Right lung (tissue), 5 donors: ENCODE results near the gene GSTK1. TPM values are rescaled to one million over a fixed set of nuclear protein-coding genes. Genes with fewer than 3 reads are reported as not detected.
"Not testable (repeated sequence)": the region's sequence is repeated elsewhere in the genome, so short reads cannot be mapped to it uniquely, and the experiment has no call there.

Source experiments
- DNase-seq, 2 donors: peaks; one replicate each; pipeline ENCODE4 v3.0.0-alpha.2; 2013
- polyA plus RNA-seq, 5 donors: library from polyadenylated mRNA; unstranded; fragments of 120-200 nt; gene quantifications; one replicate each; pipeline versions ENCODE4 v1.2.1 to v1.2.3, GENCODE V29; 2013; ENCODE audit warnings: inconsistent platforms in 1 of 5, low replicate concordance in 1 of 5; ENCODE audit not compliant: insufficient read length in 5 of 5, insufficient read depth in 1 of 5

Gene GSTK1
- polyA plus RNA-seq, 5 donors, result 105 to 130 (median 124) TPM

DNA sequence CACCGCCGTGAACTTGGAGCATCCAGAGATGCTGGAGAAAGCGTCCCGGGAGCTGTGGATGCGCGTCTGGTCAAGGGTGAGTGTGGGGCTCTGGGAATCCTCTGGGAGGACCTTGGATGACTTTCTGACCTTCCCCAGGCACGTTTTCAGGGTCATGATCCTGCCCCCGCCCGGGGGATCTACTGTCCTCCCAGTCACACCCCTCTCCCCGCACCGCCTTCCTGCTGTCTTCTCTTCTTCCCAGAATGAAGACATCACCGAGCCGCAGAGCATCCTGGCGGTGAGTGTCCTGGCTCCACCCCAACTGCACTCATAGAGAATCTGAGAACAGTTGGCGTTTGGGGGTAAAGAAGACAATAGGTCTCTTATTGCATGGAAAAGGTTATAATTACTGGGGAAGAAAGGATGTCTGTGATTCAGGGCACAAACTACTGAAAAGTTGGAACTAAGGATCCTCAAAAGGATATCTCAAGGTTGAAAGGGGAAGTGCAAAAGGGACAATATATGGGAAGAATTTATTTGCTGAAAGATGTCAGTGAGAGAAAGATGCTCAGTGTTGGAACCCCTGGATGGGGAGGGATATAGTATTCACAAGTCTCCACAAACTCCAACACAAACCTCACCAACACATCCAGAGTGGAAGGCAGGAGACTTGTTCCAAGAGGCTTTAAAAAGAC lies 1.9 kb downstream of the GSTK1 start:
- no peak for DNase-seq

DNA sequence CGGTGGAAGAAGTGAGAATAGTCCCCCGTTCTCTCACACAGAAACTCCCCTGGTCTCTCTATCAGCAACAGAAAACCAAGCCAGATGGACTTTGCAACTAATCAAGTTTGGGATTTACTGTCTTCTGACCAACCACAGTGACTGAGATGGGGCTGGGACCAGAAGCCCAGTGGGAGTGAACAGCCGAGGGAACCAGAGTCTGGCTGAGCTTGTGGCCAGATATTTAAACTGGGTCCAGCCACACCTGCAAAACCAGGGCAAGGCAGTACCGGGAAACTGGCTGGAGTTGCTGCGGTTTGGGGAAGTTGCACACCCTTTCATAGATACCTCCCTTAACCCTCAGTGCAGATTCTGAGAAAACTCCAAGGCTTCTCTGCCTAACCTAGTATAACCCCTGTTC lies 6.0 kb downstream of the GSTK1 start:
- DNase-seq, result no peak

DNA sequence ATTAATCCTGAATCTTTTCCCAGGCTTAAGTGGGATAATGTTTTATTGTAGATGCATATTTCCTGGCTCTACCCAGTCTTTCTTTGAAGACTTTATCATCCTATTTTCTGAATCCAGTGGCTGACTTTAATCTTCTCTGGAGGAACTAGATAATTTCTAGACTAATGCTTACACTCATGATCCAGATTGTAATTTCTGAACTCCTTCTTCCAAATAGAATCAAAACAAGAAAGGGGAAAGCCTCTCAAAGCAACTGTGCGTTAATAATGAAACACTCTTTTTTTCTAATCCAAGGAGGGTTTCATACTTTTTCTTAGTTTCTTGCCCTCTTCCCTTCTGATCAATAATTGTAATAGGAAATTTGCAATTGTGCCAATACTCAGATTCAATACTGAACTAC lies 8.0 kb downstream of the GSTK1 start:
- no peak for DNase-seq

DNA sequence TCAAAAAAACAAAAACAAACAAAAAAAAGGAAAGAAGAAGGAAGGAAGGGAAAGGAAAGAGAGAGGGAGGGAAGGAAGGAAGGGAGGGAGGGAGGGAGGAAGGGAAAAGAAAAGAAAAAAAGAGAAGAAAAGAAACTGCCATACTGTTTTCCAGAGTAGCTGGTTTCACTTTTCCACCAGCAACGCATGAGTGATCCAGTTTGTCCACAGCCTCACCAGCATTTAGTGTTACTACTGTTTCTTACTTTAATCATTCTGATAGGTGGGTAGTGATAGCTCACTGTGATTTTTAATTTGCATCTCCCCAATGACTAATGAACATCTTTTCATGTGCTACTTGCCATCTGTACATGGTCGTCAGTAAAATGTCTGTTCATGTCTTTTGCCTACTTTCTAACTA lies 9.6 kb downstream of the GSTK1 start:
- DNase-seq, result no peak

DNA sequence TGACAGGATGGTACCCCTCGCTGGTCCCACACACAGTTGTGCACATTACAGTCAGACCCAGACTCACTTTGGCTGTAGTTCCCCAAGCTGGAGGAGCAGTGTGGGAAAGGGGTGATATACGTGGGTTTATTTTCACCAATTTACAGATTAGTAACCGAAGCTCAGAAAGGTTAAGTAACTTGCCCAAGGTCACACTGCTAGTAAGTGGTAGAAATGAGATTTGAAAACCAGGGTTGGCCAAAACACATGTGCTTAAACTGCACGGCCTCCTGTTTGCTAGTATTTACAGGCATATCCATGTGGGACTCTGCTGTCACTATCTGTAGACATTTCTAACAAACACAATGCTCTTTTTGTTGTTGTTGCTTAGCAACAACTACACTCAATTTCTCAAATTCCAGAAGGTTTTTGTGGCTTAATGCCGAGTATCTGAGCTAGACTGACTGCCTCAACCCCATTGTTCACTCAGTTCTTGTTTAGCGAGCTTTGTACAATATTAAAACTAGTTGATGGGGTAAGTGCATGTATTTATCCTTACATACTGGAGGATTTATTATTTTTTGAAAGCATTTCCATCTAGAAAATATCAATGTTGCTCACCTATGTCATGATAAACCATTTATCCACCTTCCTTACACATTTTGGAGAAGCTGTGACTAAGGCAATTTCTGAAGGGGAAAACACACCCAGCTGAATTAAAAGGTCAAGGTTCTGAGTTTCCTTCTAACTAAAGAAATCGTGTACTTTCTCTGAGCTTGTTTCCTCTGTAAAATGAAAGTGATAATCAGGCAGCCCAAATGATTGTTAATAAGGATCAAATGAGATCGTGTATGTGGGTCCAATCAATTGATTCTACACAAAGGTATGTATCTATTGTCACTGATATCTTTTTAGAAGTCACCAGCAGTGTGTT lies 16.2 kb downstream of the GSTK1 start:
- peak; percentile 73 to 78 for DNase-seq

DNA sequence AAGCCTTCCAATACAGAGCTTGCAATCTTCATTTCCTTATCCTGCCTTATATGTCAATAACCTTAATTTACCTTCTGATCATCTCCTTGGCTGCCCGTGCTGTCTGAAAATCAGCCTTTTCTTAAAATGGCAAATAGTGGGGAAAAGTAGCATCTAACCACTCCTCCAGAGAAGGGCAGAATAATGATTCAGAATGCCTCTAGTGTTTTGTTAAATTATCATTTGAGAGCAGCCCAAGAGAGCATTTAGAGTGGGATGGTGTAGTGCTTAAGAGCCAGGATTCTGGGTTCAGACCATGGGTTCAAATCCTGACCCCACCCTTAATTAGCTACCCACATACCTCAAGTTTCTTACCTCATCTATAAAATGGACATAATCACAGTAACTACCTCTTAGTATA lies 16.9 kb downstream of the GSTK1 start:
- DNase-seq, result no peak

DNA sequence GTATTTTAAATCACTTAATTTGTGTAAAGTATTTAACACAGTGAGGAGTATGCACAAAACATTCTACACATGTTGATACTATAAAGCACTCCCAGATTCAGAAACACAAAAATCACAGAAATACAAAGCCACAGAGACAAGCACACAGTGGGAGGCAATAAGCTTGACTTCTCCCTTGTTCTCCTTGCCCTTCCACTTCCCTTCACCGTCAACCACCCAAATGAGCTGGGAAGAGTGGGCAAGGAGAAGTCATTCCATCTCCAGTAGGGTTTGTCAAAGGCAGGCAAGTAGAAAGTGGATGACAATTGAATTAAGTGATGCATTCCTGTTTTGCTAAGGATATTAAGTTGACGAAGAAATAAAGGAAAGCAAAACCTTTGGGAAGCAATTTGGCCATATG lies 17.3 kb downstream of the GSTK1 start:
- no peak for DNase-seq

DNA sequence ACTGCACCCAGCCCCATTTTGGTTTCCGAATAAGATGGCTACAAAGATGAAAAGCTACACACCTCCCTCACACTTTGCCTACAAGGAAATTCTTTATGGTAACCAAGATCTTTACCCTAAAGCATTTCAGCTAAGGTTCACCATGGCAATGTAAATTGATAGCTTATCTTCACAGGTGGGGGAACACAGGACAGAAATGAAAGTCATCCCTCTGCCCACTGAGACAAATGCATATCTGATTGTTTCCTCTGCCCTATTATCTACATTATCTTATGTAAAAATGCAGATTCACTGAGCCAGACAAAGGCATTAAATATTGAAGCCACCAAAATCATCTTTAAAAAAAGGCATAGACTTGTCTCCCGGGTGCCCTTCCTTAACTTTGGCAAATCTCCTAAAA lies 18.3 kb downstream of the GSTK1 start:
- no peak for DNase-seq

DNA sequence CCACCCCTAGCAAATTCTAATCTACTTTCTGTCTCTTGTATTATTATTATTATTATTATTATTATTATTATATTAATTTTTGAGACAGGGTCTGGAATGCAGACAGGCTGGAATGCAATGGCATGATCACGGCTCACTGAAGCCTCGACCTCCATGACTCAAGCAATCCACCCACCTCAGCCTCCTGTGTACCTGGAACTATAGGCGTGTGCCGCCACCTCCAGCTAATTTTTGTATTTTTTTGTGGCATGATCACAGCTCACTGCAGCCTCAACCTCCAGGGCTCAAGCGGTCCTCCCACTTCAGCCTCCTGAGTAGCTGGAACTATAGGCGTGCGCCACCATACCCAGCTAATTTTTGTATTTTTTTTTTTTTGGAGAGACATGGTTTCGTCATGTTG lies 18.9 kb downstream of the GSTK1 start:
- no peak for DNase-seq

DNA sequence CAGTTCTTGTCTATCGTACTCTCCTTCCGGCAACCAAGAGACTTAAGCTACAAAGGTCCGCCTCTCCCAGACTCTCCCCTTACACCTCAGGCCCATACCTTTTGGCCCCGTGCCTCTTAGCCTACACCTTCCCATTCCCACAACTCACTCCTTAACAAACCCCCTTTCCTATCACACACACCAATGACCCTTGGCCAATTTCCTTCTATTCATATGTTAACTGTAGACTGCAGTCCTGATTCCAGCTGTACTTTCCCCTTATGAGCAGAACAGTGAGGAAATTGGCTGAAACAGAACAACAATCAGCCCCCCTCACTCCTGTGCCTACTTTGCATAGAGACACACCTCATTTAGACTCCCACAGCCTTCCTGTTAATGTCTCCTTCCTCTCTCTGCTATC lies 20.1 kb downstream of the GSTK1 start:
- DNase-seq, result no peak

DNA sequence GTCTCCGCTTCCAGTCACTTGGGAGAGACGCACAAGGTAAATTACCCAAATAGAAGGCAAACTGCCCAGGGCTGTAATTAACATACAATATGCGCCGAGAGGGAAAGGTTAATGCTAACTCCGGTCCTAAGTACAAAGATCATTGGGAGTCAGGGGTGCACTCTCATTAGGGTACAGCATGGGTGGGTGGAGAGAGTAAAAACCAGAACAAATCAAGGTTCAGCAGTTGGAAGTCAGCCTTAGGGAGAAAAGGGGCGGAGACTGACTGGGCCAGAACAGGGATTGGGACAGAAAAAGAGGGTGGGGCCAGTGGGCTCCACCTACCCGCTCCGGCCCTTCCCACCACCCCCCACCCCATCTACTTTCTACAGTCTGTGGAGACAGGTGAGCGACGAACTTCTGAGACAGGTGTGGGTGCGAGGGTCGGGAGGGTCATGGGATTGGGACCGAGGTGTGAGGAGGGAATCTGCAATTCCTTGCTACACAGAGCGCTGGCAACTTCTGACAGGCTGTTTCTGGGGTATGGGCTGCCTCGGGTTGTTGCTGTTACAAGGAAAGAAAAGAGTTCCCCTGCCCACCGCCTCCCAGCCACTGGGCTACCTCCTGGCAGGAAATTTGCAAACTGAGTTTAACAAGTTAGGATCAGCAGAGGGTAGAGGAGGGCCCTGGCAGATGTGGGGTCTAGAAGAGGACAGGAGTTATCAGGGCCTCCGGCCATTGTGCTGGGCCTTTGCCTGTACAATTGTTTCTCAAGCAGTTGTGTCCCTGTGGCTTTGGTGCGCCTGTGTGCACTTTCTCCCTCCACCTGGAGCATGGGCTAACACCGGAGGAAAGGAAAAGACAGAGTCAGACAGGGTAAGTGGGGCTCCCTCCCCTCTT lies 21.6 kb downstream of the GSTK1 start, which contains the start of gene TMEM139:
Gene TMEM139 (plus strand): TSS at position 368 of the 879 bp plus-strand sequence. CDS start 1,000 bp downstream, outside the sequence.
- no peak for DNase-seq

DNA sequence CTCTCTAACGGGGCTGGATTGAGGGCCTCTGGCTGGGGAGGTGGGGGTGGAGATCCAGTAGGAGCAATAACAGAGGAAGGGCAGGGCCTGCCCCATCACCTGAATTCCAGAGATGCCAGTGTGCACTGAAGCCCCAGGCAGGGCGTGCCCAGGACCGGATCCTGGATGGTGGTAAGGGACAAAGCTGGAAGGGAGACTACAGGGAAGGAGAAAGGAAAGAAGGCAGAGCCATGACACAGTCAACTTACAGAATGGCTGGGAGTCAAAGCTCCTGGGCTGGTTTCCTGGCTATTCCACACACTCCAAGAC lies 22.2 kb downstream of the GSTK1 start:
- DNase-seq, result no peak

DNA sequence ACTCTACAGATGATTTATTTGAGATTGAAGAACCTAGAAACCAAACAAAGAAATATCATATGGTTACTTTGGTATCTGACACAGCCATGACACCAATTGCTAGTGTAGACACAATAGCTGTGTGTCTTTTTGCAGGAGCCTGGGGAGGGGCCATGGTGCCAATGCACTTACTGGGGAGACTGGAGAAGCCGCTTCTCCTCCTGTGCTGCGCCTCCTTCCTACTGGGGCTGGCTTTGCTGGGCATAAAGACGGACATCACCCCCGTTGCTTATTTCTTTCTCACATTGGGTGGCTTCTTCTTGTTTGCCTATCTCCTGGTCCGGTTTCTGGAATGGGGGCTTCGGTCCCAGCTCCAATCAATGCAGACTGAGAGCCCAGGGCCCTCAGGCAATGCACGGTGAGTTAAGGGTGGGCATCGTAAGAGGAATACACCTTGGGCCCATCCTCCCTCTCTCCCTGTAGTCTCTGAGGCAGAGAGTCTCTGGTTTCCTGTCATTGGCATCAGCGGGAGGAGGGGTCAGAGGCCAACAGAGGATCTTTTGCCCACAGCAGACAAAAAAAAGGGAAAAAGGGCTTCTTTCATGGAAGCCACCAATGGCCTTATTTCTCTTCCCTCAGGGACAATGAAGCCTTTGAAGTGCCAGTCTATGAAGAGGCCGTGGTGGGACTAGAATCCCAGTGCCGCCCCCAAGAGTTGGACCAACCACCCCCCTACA lies 22.7 kb downstream of the GSTK1 start:
- no peak for DNase-seq

DNA sequence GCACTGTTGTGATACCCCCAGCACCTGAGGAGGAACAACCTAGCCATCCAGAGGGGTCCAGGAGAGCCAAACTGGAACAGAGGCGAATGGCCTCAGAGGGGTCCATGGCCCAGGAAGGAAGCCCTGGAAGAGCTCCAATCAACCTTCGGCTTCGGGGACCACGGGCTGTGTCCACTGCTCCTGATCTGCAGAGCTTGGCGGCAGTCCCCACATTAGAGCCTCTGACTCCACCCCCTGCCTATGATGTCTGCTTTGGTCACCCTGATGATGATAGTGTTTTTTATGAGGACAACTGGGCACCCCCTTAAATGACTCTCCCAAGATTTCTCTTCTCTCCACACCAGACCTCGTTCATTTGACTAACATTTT lies 23.3 kb downstream of the GSTK1 start:
- no peak for DNase-seq

DNA sequence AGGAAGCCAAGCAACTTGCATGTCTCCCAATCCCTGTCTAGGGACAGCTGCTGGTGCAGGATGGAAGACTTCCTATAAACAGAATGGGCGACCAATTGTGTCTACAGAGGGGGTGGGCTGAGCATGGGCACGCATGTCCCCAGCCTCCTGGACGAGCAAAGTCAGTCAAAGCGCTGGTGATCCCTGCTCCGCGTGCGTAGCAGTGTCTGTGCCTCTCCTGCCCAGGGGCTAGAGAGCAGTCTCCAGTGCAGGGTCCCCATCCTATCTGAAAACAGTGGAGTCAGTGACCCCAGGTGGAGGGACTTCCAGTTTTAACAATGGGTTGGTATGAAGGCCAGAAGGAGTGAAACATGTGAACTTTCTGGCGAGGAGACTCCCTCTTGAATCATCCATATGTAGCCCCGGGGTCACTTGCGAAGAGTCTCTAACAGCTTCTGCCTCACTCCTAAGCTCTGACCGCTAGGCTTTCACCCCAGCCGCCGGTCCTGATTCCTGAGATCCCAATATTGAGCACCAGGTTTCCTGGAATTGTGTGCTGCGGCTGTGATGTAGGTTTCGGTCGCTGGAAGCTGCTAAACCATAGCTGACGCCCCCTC lies 24.2 kb downstream of the GSTK1 start:
- DNase-seq, result no peak

DNA sequence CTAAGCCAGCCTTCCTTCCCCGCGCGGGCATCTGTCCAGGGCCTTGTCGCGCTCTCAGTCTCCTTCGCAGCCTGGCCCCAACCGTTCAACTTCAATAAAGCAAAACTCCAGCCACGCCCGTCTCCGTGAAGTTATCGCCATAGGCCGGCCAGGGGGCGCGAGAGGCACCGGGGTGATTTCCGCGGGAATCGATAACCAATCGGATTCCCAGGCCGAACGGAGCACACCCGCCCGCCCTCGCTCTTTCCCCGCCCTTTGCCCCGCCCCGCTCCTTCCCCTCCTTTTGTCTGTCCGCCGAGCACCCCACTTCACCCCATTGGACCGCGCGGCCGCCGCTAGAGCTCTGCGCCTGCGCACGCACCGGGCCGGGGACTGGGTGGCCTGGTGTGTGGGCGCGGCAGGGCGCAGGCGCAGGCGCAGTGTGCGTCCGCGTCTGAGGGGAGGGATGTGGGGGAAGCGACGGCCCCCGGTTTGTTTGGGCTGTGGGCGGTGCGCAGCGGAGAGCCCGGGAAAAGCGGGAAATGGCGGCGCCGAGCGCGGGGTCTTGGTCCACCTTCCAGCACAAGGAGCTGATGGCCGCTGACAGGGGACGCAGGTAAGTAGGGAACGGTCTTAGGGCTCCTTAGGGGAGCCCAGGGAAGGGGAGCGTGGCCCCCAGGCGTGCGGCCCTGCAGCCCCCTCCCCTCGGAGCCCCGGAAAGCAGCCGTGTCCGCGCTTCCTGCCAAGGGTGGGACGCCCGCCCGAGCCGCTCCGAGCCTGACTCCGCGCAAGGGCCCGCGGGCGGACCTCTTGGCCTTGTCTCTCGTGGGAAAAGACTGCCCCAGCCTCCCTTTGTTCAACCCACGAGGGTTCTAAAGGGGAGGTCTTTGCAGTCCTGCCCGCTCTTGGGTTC lies 24.9 kb downstream of the GSTK1 start, which contains the start of gene CASP2:
Gene CASP2 (plus strand): TSS at position 417 of the 892 bp plus-strand sequence. CDS start 105 bp downstream, at position 522.
- DNase-seq, result peak; percentile 97 to 98

DNA sequence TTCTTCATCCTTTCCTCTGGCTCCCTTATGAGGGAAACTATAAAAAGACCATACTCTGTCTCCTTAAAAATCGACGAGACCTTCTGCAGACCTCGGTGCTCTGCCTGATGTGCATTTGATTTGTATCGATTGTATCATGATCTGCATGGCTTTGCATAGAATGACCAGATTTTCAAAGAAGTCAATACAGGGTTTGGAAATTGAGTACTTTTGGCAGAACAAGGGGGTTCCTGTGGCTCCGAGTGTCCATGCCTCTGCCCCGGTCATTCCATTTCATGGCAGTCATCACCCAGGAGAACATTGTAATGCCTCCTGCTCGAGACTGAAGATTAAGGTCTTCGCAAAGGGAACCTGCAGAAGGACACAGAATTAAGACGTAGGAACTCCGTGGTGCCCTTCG lies 25.6 kb downstream of the GSTK1 start:
- no peak for DNase-seq

DNA sequence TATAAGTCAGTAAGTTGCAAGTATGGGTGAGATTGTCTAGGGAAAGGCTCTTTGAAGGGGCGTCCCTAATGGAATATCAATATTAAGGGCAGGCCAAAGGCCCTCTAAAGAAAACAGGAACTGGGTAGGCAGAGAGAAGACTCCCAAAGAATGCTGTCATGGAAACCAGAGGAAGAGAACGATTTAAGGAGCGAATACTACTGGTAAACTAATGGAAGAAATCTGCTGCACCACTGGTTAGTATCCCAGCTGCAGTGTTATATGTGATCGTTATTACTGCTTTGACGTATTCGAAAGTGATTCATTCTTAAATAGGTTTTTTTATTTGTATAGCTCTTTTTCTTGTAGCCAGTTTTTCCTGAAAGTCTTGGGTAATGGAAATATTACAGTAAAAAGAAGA lies 26.2 kb downstream of the GSTK1 start:
- DNase-seq, result no peak

DNA sequence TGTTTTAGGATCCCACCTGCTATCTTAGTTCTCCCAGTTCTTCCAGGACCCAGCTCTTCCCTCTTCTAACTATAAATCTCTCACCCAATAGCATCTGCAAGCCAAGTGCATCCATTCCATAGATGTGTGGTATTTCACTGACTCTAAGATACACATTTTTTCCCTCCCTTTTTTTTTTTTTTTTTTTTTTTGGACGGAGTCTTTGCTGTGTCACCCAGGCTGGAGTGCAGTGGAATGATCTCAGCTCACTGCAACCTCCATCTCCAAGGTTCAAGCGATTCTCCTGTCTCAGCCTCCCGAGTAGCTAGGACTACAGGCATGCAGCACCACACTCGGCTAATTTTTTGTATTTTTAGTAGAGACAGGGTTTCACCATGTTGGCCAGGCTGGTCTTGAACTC lies 26.6 kb downstream of the GSTK1 start:
- not testable (repeated sequence) for DNase-seq

DNA sequence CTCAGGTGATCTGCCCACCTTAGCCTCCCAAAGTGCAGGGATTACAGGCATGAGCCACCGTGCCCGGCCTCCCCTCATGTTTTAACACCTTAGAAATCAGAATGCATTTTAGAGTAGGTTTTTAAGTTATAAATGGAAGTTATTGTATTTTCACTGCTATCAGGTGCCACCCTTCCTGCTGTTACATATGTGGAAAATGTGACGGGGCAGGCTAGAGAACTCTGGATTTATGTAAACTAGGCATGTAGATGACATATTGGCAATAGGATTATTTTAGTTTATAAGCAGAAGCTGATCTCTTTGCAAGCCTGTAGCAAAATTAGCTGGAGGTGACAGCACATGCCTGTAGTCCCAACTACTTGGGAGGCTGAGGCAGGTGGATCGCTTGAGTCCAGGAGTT lies 27.1 kb downstream of the GSTK1 start:
- no peak for DNase-seq
